AG09309 (cell line): ENCODE results near the gene TIMM17B.

Source experiments
- DNase-seq: peaks from one replicate; pipeline ENCODE4 v3.0.0-alpha.2; 2010; ENCODE audit warnings: low read depth
- H3K4me3 ChIP-seq: 2 replicates; pipeline ENCODE4 v1.5.1; 2011; ENCODE audit warnings: mild to moderate bottlenecking, low read depth, low read length, moderate library complexity; ENCODE audit not compliant: control insufficient read depth
- CTCF ChIP-seq: IDR thresholded peaks from 2 replicates; pipeline ENCODE4 v1.5.1; 2011; ENCODE audit warnings: mild to moderate bottlenecking, low read depth, low read length, inconsistent platforms; ENCODE audit not compliant: insufficient read depth, control insufficient read depth; ENCODE audit errors: missing control alignments

Gene TIMM17B

GRCh38 chrX:48852857-48853256 lies 44.7 kb downstream of the TIMM17B start:
- no peak for DNase-seq

GRCh38 chrX:48848847-48849246 lies 48.7 kb downstream of the TIMM17B start:
- TF ChIP-seq CTCF = no peak
- DNase-seq = no peak

More at GRCh38 chrX:48852857-48853256, 44.7 kb downstream of the TIMM17B start:
- no peak overlapping the region for H3K4me3 ChIP-seq
- TF ChIP-seq CTCF = no peak

More at GRCh38 chrX:48848847-48849246, 48.7 kb downstream of the TIMM17B start:
- no peak overlapping the region for H3K4me3 ChIP-seq
